Activated T-cell treated with anti-CD3 and anti-CD28 coated beads, Interleukin-2, amount 50 U/mL, for 24 hours (primary cell): ENCODE results near the gene LSR.

Experiments used
- DNase-seq: peaks from one replicate; pipeline ENCODE4 v3.0.0-alpha.2; 2020
- H3K27ac Mint-ChIP-seq: 2 replicates; pipeline ENCODE4 v1.8.0; 2020; ENCODE audit warnings: mild to moderate bottlenecking, mixed read lengths
- H3K27me3 Mint-ChIP-seq: 2 replicates; pipeline ENCODE4 v1.8.0; 2020; ENCODE audit warnings: mixed read lengths
- H3K36me3 Mint-ChIP-seq: 2 replicates; pipeline ENCODE4 v1.8.0; 2020; ENCODE audit warnings: low read depth, mixed read lengths
- H3K4me1 Mint-ChIP-seq: 2 replicates; pipeline ENCODE4 v1.8.0; 2020; ENCODE audit warnings: low read depth, mixed read lengths
- H3K4me3 Mint-ChIP-seq: 2 replicates; pipeline ENCODE4 v1.8.0; 2020; ENCODE audit warnings: mild to moderate bottlenecking, moderate library complexity, mixed read lengths
- H3K9me3 Mint-ChIP-seq: 2 replicates; pipeline ENCODE4 v1.8.0; 2020; ENCODE audit warnings: mixed read lengths

LSR gene

DNA sequence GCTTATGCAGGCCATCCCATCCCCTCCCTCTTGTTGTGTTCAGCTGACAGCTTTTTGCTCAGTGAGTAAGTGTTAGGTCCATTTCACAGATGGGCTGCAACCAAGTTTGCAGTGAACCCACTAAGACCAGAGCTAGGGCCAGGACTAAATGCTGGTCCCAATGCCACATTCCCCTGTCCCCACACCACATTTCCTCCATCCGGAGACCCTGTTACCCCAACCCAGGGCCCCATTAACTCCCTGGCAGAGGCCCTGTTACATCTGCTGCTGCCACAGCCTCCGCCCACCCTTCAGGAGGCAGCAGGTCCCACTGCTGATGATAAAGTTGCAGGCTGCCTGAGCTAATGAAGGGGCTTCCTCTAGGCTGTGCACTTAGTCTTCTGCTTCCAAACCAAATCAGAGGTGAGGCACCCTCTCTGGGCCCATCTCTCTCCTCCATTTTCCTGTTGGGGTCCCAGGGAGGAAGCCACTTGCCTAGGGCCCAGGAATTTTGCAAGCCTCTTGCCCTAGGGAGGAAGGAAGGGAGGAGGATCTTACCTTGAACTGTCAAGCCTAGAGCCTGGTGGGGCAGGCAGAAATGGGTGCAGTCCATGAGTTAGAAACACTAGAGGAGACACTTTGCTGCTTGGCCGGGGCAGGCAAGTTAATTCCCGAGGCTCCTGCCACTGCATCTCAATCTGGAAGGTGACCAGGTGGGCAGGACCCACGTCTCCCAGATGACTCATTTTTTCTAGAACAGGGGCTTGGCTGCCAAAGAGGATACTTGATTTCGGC lies 16.5 kb downstream of the LSR start:
- no peaks in the 10 kb centered on the region for H3K9me3 Mint-ChIP-seq
- H3K4me1 Mint-ChIP-seq = peaks cover 30% of the 10 kb centered on the region
- no peaks in the 10 kb centered on the region for H3K27me3 Mint-ChIP-seq
- peak overlapping the region; percentile 93 for H3K4me3 Mint-ChIP-seq
- peak; percentile 32 for DNase-seq
- peak overlapping the region; percentile 97 for H3K27ac Mint-ChIP-seq
- H3K36me3 Mint-ChIP-seq = peaks cover 42% of the 10 kb centered on the region

DNA sequence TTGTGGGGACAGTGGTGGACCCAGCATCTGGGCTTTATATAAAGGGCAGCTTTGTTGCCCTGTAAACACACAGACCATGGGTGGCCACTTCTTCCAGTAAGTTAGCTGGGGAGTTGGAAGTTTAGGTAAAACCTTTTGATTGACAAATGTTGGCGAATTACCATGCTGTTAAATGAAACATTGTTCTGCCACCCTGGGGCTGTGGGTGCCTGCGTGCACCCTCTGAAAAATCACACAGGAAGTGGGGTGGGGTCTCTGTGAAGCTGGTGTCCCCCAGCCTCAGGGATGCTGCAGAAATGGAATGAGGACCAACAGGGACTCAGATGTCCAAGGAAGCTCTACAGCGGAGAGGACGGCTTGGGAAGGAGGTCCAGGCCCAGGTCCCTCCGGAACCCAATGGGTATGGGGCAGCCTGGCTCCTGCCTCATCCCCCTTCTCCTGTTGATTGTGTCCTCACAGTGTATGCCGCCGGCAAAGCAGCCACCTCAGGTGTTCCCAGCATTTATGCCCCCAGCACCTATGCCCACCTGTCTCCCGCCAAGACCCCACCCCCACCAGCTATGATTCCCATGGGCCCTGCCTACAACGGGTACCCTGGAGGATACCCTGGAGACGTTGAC lies 17.2 kb downstream of the LSR start:
- Mint-ChIP-seq H3K4me1 (peaks cover 33% of the 10 kb centered on the region), H3K27ac (peak overlapping the region; percentile 97), H3K27me3 (no peaks in the 10 kb centered on the region), H3K9me3 (no peaks in the 10 kb centered on the region), H3K36me3 (peaks cover 49% of the 10 kb centered on the region), H3K4me3 (peak overlapping the region; percentile 93)
- DNase-seq = peak; percentile 32

DNA sequence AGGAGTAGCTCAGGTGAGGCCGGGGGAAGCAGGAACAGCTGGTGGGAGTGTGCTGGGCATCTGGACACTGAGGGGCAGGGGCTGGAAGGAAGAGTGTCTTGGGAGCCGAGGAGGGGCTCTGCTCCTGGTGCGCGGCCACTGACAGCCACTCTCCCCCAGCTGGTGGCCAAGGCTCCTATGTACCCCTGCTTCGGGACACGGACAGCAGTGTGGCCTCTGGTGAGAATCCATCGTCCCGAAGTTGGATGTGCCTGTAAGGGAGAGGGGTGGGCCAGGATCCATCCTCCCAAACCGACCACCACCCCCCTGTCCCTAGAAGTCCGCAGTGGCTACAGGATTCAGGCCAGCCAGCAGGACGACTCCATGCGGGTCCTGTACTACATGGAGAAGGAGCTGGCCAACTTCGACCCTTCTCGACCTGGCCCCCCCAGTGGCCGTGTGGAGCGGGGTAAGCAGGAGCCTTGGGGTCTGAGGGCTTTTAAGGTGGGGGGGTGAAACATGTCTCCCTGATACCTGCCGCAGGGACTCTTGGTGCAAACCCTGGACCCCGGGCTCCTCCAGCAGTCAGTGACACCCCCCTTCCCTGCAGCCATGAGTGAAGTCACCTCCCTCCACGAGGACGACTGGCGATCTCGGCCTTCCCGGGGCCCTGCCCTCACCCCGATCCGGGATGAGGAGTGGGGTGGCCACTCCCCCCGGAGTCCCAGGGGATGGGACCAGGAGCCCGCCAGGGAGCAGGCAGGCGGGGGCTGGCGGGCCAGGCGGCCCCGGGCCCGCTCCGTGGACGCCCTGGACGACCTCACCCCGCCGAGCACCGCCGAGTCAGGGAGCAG lies 17.9 kb downstream of the LSR start:
- DNase-seq = peak; percentile 63
- no peaks in the 10 kb centered on the region for H3K9me3 Mint-ChIP-seq
- H3K27ac Mint-ChIP-seq = peak overlapping the region; percentile 97
- no peaks in the 10 kb centered on the region for H3K27me3 Mint-ChIP-seq
- peaks cover 56% of the 10 kb centered on the region for H3K36me3 Mint-ChIP-seq
- H3K4me1 Mint-ChIP-seq = peaks cover 34% of the 10 kb centered on the region
- peak overlapping the region; percentile 93 for H3K4me3 Mint-ChIP-seq

DNA sequence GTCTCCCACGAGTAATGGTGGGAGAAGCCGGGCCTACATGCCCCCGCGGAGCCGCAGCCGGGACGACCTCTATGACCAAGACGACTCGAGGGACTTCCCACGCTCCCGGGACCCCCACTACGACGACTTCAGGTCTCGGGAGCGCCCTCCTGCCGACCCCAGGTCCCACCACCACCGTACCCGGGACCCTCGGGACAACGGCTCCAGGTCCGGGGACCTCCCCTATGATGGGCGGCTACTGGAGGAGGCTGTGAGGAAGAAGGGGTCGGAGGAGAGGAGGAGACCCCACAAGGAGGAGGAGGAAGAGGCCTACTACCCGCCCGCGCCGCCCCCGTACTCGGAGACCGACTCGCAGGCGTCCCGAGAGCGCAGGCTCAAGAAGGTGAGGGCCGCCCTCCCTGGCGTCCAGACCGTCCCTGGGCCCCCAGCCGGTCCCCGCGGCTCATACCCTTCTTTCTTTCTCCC lies 18.6 kb downstream of the LSR start:
- H3K4me1 Mint-ChIP-seq = peaks cover 39% of the 10 kb centered on the region
- H3K36me3 Mint-ChIP-seq = peaks cover 61% of the 10 kb centered on the region
- peak; percentile 75 for DNase-seq
- peak overlapping the region; percentile 93 for H3K4me3 Mint-ChIP-seq
- peak overlapping the region; percentile 97 for H3K27ac Mint-ChIP-seq
- no peaks in the 10 kb centered on the region for H3K27me3 Mint-ChIP-seq
- H3K9me3 Mint-ChIP-seq = no peaks in the 10 kb centered on the region

DNA sequence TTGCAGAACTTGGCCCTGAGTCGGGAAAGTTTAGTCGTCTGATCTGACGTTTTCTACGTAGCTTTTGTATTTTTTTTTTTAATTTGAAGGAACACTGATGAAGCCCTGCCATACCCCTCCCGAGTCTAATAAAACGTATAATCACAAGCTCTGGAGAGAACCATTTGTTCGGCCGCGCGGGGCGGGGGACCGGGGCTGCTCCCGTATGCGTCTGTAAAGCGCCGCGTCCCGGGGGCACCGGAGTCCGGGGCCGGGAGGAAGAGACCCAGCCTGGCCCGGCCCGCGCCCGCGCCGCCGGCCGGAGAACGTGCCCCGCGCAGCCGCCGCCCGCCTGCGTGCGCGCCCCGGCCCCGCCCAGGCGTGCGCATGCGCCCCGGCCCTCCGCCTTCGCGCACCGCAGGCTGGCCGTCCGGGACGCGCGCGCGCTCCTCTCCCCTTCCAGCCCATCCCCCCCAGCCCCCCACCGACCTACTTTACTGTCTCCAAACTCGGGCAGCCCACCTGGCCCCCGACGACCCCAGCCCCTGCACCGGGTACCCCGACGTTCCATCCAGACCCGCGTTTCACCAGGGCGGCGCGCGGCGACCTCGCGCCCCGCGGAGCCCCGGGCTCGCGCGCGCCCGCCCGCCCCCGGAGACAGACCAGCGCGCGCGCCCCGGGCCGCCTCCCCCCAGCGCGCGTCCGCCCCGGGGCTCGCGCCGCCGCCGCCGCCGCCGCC lies 19.2 kb downstream of the LSR start:
- H3K4me3 Mint-ChIP-seq = peak overlapping the region; percentile 93

DNA sequence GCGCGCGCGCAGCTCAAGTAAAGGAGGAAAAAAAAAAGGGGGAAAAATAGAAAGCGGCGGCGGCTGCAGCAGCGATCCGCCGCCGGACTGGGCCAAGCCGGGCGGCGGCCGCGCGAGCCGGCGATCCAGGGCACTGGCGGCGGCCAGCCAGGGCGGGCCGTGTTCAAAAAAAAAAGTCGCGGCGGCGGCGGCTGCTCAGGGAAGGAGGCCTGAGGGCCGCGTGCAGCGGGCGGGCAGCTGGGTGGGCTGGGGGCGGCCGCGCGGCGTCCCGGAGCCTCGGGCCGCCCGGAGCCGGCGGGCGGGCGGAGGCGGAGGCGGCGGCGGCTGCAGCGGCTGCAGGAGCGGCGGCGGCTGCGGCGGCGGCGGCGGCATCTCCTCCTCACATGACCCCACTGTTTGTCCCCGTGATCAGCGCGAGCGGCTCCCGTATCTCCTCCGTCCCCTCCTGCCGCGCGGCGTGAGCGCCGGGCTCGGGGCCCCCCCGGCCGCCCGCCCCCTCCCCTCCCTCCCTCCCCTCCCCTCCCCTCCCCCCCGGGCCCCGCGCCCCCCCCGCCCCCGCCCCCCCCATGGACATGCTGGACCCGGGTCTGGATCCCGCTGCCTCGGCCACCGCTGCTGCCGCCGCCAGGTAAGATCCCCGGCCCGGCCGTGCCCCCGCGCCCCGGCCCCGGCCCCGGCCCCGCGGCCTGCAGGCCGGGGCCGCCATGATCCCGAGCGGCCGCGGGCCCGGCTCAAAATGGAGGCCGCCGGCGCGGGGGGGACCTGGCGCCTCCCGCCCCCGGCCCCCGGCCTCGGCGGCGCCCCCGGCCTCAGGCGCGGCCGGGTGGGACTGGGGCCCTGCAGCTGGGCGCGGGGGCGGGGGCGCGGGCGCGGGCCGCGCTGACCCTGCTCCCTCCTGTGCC lies 20.0 kb downstream of the LSR start, which contains the start of gene USF2:
Gene USF2, plus strand, starts transcription at position 427 of the 902 bp plus-strand sequence. Its CDS starts 140 bp downstream, at position 567.
- peaks cover 72% of the 10 kb centered on the region for H3K36me3 Mint-ChIP-seq
- H3K4me3 Mint-ChIP-seq = peak within 1 kb of the TSS; percentile 93
- no peaks in the 10 kb centered on the region for H3K27me3 Mint-ChIP-seq

More for the DNA sequence above, 19.2 kb downstream of the LSR start:
- H3K27me3 Mint-ChIP-seq = no peaks in the 10 kb centered on the region
- H3K27ac Mint-ChIP-seq = peak overlapping the region; percentile 97
- H3K4me1 Mint-ChIP-seq = peaks cover 40% of the 10 kb centered on the region
- H3K36me3 Mint-ChIP-seq = peaks cover 64% of the 10 kb centered on the region
- DNase-seq = peak; percentile 85
- H3K9me3 Mint-ChIP-seq = no peaks in the 10 kb centered on the region

DNA sequence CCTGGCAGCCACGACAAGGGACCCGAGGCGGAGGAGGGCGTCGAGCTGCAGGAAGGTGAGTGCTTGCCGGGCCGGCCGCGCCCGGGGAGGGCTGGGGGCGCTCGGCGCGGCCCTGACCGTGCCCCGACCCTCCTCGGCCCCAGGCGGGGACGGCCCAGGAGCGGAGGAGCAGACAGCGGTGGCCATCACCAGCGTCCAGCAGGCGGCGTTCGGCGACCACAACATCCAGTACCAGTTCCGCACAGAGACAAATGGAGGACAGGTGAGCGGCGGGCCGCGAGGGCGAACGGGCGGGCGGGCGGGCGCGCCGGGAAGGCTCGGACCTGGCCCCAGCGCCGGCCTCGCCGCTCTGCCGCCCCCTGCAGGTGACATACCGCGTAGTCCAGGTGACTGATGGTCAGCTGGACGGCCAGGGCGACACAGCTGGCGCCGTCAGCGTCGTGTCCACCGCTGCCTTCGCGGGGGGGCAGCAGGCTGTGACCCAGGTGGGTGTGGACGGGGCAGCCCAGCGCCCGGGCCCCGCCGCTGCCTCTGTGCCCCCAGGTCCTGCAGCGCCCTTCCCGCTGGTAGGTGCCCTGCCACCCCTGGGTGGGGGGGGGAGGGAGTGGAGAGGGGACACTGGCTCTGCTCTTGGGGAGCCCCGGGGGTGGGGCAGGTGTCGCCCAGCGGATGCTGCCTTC lies 20.8 kb downstream of the LSR start:
- H3K36me3 Mint-ChIP-seq = peaks cover 72% of the 10 kb centered on the region
- H3K27ac Mint-ChIP-seq = peak overlapping the region; percentile 71
- peak overlapping the region; percentile 68 for H3K4me3 Mint-ChIP-seq

More for the DNA sequence above, 20.0 kb downstream of the LSR start, which contains the start of gene USF2:
- DNase-seq = peak; percentile 77
- no peaks in the 10 kb centered on the region for H3K9me3 Mint-ChIP-seq
- H3K27ac Mint-ChIP-seq = peak within 1 kb of the TSS; percentile 97
- peaks cover 42% of the 10 kb centered on the region for H3K4me1 Mint-ChIP-seq

DNA sequence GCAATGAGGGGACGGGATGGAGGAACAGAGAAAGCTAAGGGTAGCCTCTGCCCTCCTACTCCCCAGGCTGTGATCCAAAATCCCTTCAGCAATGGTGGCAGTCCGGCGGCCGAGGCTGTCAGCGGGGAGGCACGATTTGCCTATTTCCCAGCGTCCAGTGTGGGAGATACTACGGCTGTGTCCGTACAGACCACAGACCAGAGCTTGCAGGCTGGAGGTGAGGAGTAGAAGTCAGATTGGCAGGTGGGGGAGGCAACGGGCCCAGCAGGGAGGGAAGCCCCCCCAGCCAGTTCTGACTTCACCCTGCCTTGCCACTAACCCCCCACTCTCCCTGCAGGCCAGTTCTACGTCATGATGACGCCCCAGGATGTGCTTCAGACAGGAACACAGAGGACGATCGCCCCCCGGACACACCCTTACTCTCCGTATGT lies 21.6 kb downstream of the LSR start:
- Mint-ChIP-seq H3K9me3 (no peaks in the 10 kb centered on the region), H3K27me3 (no peaks in the 10 kb centered on the region), H3K4me3 (peak overlapping the region; percentile 68), H3K4me1 (peaks cover 34% of the 10 kb centered on the region), H3K27ac (peak overlapping the region; percentile 59), H3K36me3 (peaks cover 72% of the 10 kb centered on the region)
- DNase-seq = no peak

More for the DNA sequence above, 20.8 kb downstream of the LSR start:
- Mint-ChIP-seq H3K27me3 (no peaks in the 10 kb centered on the region), H3K4me1 (peaks cover 40% of the 10 kb centered on the region), H3K9me3 (no peaks in the 10 kb centered on the region)
- DNase-seq = peak; percentile 85

DNA sequence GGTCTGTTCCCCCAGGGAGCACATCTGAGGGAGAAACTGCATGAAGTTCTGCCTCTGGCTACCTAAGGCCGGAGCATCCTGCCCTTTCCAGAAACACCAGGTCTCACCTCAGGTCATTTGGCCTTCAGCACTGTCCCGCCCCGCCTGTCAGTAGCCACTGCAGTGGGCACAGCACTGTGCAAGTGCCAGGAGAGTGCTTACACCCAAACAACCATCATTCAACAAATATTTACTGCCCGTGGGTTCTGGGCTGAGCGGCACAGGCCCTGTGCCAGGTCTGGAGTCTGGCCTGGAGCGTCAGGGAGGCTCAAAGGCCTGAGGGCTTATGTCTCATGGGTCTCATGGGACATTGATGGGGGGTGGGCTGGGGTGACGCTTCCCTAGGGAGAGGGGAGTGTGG lies 22.7 kb downstream of the LSR start:
- peaks cover 72% of the 10 kb centered on the region for H3K36me3 Mint-ChIP-seq
- DNase-seq = no peak
- H3K4me3 Mint-ChIP-seq = no peak overlapping the region
- H3K4me1 Mint-ChIP-seq = peaks cover 24% of the 10 kb centered on the region
- no peaks in the 10 kb centered on the region for H3K9me3 Mint-ChIP-seq
- peak overlapping the region; percentile 60 for H3K27ac Mint-ChIP-seq
- no peaks in the 10 kb centered on the region for H3K27me3 Mint-ChIP-seq

DNA sequence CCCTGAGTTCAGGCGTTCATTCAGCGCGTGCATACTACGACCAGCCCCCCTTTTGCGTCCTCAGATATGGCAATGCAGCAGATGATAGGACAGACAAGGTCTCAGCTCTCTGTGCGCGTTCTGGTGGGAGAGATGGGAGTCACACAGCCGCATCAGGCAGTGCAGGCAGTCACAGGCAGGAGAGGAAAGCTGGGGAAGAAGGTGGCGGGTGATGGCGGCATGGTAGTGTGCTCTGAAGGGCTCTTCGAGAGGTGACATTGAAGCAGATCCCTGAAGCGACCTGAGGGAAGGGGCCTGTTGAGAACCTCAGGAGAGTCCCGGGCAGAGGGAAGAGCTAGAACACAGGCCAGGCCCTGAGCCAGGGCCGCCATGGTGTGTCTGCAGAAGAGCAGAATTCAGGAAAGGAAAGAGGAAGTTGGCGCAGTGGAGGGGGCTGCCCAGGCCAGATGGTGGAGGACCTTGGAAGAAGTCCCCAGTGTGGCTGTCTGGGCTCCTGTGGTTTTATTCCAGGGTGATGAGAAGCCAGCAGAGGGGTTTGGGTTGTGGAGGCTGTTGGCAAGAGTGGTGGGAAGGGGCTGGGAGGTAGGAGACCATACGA lies 23.4 kb downstream of the LSR start:
- Mint-ChIP-seq H3K36me3 (peaks cover 78% of the 10 kb centered on the region), H3K27me3 (no peaks in the 10 kb centered on the region), H3K4me3 (no peak overlapping the region), H3K9me3 (no peaks in the 10 kb centered on the region), H3K4me1 (peaks cover 21% of the 10 kb centered on the region), H3K27ac (peak overlapping the region; percentile 60)
- no peak for DNase-seq

DNA sequence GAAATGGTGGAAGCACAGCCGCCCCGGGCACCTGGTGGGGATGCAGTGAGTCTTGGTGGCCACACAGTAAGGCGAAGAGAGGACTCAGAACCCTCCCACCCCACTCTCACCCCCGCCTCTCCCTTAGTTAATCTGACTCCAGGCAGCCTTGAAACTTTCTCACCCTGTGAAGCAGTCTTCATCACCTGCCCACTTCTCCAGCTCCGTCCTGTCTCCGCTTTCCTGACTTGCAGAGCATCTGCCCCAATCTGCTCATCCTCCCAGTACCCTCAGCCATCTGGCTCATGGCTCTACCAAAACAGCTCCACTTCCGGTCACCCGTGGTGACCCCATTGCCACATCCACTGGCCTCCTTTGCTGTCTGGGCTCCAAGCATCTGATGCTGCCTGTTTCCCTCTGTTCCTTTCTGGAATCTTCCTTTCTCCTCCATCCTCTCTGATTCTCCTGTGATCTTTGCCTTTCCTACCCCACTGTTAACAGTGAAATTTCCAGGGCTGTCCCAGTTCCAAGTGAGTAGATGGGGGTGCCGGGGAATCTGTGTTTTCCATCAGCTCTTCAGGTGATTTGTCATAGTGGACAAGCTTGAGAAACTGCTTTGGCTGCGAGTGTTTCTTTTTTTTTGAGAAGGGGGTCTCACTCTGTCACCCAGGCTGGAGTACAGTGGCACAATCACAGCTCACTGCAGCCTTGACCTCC lies 24.3 kb downstream of the LSR start:
- peaks cover 20% of the 10 kb centered on the region for H3K4me1 Mint-ChIP-seq
- H3K36me3 Mint-ChIP-seq = peaks cover 82% of the 10 kb centered on the region
- no peak for DNase-seq
- H3K4me3 Mint-ChIP-seq = no peak overlapping the region
- H3K27ac Mint-ChIP-seq = peak overlapping the region; percentile 74
- H3K9me3 Mint-ChIP-seq = no peaks in the 10 kb centered on the region
- H3K27me3 Mint-ChIP-seq = no peaks in the 10 kb centered on the region

DNA sequence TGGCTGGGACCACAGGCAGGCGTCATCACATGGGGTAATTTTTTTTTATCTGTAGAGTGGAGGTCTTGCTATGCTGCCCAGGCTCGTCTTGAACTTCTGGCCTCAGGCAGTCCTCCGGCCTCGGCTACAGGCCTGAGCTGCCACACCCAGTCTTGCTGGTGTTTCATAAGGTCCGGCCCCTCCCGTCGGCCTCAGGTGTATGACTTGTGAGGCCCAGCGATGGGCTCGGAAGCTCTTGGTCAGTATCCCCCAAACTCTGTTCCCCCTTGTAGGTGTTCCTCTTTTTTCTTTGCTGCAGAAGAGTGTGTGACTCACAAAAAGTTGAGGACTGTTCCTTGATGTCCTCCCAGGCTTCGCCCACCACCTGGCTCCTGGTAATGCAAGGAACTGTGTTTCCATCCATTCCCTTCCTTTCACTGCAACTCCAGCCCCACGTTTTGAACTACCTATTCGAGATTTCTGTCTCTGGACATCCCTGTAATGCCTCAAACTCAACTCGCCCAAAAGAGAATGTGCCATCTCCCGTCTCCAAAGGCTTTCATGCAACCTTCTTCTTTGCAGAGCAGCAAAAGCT lies 25.0 kb downstream of the LSR start:
- no peak for DNase-seq
- Mint-ChIP-seq H3K9me3 (no peaks in the 10 kb centered on the region), H3K27me3 (no peaks in the 10 kb centered on the region), H3K27ac (peak overlapping the region; percentile 74), H3K36me3 (peaks cover 89% of the 10 kb centered on the region), H3K4me3 (no peak overlapping the region), H3K4me1 (peaks cover 20% of the 10 kb centered on the region)
